HEK293 (cell line): ENCODE results near the gene PDE4D.

Experiments used
- EGR2 ChIP-seq: fragments of 450-650 bp; formaldehyde crosslinking; IDR thresholded peaks from 2 replicates; pipeline ENCODE4 v1.5.1; 2016; ENCODE audit warnings: low read depth, missing biosample characterization, missing genetic modification characterization
- HOXD13 ChIP-seq: sonication (generic); formaldehyde crosslinking; IDR thresholded peaks from 2 replicates; pipeline ENCODE4 v1.8.0; 2022; ENCODE audit warnings: missing genetic modification reagents, borderline replicate concordance
- PATZ1 ChIP-seq: fragments of 450-650 bp; formaldehyde crosslinking; IDR thresholded peaks from 2 replicates; pipeline ENCODE4 v1.5.1; 2016; ENCODE audit warnings: missing biosample characterization, missing genetic modification characterization
- PRDM1 ChIP-seq: fragments of 450-650 bp; formaldehyde crosslinking; IDR thresholded peaks from 2 replicates; pipeline ENCODE4; 2016; ENCODE audit warnings: missing biosample characterization, missing genetic modification characterization
- REST ChIP-seq: fragments of 450-650 bp; formaldehyde crosslinking; IDR thresholded peaks from 2 replicates; pipeline ENCODE4 v1.5.1; 2016; ENCODE audit warnings: missing biosample characterization, missing genetic modification characterization
- SP7 ChIP-seq: fragments of 450-650 bp; formaldehyde crosslinking; IDR thresholded peaks from 2 replicates; pipeline ENCODE4 v1.5.1; 2016; ENCODE audit warnings: missing biosample characterization, missing genetic modification characterization
- TSHZ1 ChIP-seq: fragments of 450-650 bp; formaldehyde crosslinking; IDR thresholded peaks from 2 replicates; pipeline ENCODE4 v1.5.1; 2016; ENCODE audit warnings: missing biosample characterization, missing genetic modification characterization, borderline replicate concordance
- ZBTB10 ChIP-seq: fragments of 450-650 bp; formaldehyde crosslinking; IDR thresholded peaks from 2 replicates; pipeline ENCODE4 v1.5.1; 2016; ENCODE audit warnings: missing biosample characterization, missing genetic modification characterization
- ZBTB11 ChIP-seq: fragments of 450-650 bp; formaldehyde crosslinking; conservative IDR thresholded peaks from 2 replicates; pipeline ENCODE4 v1.5.1; 2016; ENCODE audit warnings: low read depth, missing biosample characterization, missing genetic modification characterization
- ZBTB6 ChIP-seq: fragments of 450-650 bp; formaldehyde crosslinking; IDR thresholded peaks from 2 replicates; pipeline ENCODE4 v1.5.1; 2017; ENCODE audit warnings: missing biosample characterization, missing genetic modification characterization
- ZEB2 ChIP-seq: fragments of 450-650 bp; formaldehyde crosslinking; IDR thresholded peaks from 2 replicates; pipeline ENCODE4 v1.5.1; 2016; ENCODE audit warnings: missing biosample characterization, missing genetic modification characterization
- ZNF26 ChIP-seq: fragments of 450-650 bp; formaldehyde crosslinking; IDR thresholded peaks from 2 replicates; pipeline ENCODE4 v1.5.1; 2016; ENCODE audit warnings: missing biosample characterization, missing genetic modification characterization
- ZNF362 ChIP-seq: fragments of 450-650 bp; formaldehyde crosslinking; IDR thresholded peaks from 2 replicates; pipeline ENCODE4 v1.5.1; 2016; ENCODE audit warnings: missing biosample characterization, missing genetic modification characterization
- ZNF404 ChIP-seq: fragments of 450-650 bp; formaldehyde crosslinking; IDR thresholded peaks from 2 replicates; pipeline ENCODE4 v1.5.1; 2017; ENCODE audit warnings: missing biosample characterization, missing genetic modification characterization
- ZNF623 ChIP-seq: fragments of 450-650 bp; formaldehyde crosslinking; IDR thresholded peaks from 2 replicates; pipeline ENCODE4 v1.5.1; 2016; ENCODE audit warnings: missing biosample characterization, missing genetic modification characterization
- ZNF626 ChIP-seq: fragments of 450-650 bp; sonication (Bioruptor Pico); formaldehyde crosslinking; IDR thresholded peaks from 2 replicates; pipeline ENCODE4 v1.5.1; 2018; ENCODE audit warnings: missing biosample characterization, missing genetic modification characterization, inconsistent platforms
- ZXDB ChIP-seq: fragments of 450-650 bp; formaldehyde crosslinking; IDR thresholded peaks from 2 replicates; pipeline ENCODE4 v1.5.1; 2016; ENCODE audit warnings: missing biosample characterization, missing genetic modification characterization

Gene PDE4D

GRCh38 chr5:59648949-59649921 lies 244.3 kb downstream of the PDE4D start (continued):
- no peak for TF ChIP-seq HOXD13 (CRISPR knock-in tag)
- TF ChIP-seq ZNF404 (tag by site-specific recombination) = no peak
- TF ChIP-seq REST (tag by site-specific recombination) = peak; percentile 39; the same call in 1 of the 2 replicates
- no peak for TF ChIP-seq ZNF26 (tag by site-specific recombination)
- no peak for TF ChIP-seq ZBTB10
- peak; percentile 78 for TF ChIP-seq PATZ1 (tag by site-specific recombination)
- no peak for TF ChIP-seq ZBTB11 (tag by site-specific recombination)
- TF ChIP-seq ZNF623 (tag by site-specific recombination) = no peak
- TF ChIP-seq ZNF362 (tag by site-specific recombination) = peak; percentile 85
- TF ChIP-seq TSHZ1 (tag by site-specific recombination) = peak; percentile 73; the same call in 1 of the 2 replicates
- TF ChIP-seq PRDM1 = peak; percentile 85
- no peak for TF ChIP-seq ZNF626 (tag by site-specific recombination)
- no peak for TF ChIP-seq ZBTB6 (tag by site-specific recombination)
- peak; percentile 30; the same call in 1 of the 2 replicates for TF ChIP-seq EGR2
- TF ChIP-seq ZEB2 = peak; percentile 88
- peak; percentile 99 for TF ChIP-seq ZXDB (tag by site-specific recombination)
- peak; percentile 71 for TF ChIP-seq SP7
